H1 (cell line): ENCODE measurements around the gene PDZK1IP1. TPM values are rescaled to one million over a fixed set of nuclear protein-coding genes. Genes with fewer than 3 reads are reported as not detected.
"Not testable (repeated sequence)": the region's sequence is repeated elsewhere in the genome, so short reads cannot be mapped to it uniquely, and the experiment has no call there.

Source experiments
- CTCF ChIA-PET: fragments of 300-600 bp; sonication (Branson Sonifier 250); formaldehyde crosslinking; loops from one replicate; lab custom pipeline; 2021; ENCODE audit not compliant: partially characterized antibody; lab: Charles Lee
- POLR2A ChIA-PET: fragments of 300-600 bp; sonication (Branson Sonifier 250); formaldehyde crosslinking; loops from one replicate; lab custom pipeline; 2021; ENCODE audit warnings: inconsistent platforms; ENCODE audit not compliant: partially characterized antibody; lab: Charles Lee
- DNase-seq, 2 experiments: peaks; one replicate each; pipeline versions ENCODE4 v3.0.0 to v3.0.0-alpha.2; 2010 to 2022; ENCODE audit warnings: low spot score in 2 of 2, low read depth in 1 of 2, mixed read lengths in 1 of 2
- FAIRE-seq: peaks from 2 replicates; lab custom pipeline; 2011; peaks lifted over from hg19 to GRCh38; lab: Jason Lieb, UNC
- H2AFZ ChIP-seq: 2 replicates; pipeline ENCODE4 v1.8.1; 2012; ENCODE audit warnings: low read length, inconsistent platforms
- H2AK5ac ChIP-seq: 2 replicates; pipeline ENCODE4 v1.6.1; 2013; ENCODE audit warnings: low read depth, low read length
- H2BK120ac ChIP-seq: replicated peaks from 2 replicates; pipeline ENCODE3; 2013; ENCODE audit warnings: low read depth, low read length, inconsistent platforms
- H2BK12ac ChIP-seq: 2 replicates; pipeline ENCODE4 v1.6.1; 2013; ENCODE audit warnings: low read depth, low read length
- H2BK15ac ChIP-seq: 2 replicates; pipeline ENCODE4 v1.6.1; 2013; ENCODE audit warnings: low read length
- H2BK20ac ChIP-seq: 2 replicates; pipeline ENCODE4 v1.6.1; 2013; ENCODE audit warnings: low read length
- H2BK5ac ChIP-seq: 2 replicates; pipeline ENCODE4 v1.6.1; 2013; ENCODE audit warnings: low read depth, low read length
- H3K14ac ChIP-seq: 2 replicates; pipeline ENCODE4 v1.6.1; 2013; ENCODE audit warnings: inconsistent platforms; ENCODE audit not compliant: insufficient read length
- H3K18ac ChIP-seq: 2 replicates; pipeline ENCODE4 v1.6.1; 2013; ENCODE audit warnings: low read length; ENCODE audit errors: extremely low read depth
- H3K23ac ChIP-seq: 2 replicates; pipeline ENCODE4 v1.6.1; 2013; ENCODE audit warnings: inconsistent platforms; ENCODE audit not compliant: insufficient read length
- H3K23me2 ChIP-seq: 2 replicates; pipeline ENCODE4 v1.6.1; 2013; ENCODE audit warnings: low read depth, low read length
- H3K27ac ChIP-seq: 2 replicates; pipeline ENCODE4 v1.6.1; 2011; ENCODE audit warnings: low read depth, low read length, inconsistent platforms
- H3K27me3 ChIP-seq, 4 experiments: replicated peaks in 1 of 4; 1 replicate in 1 of 4; 2 replicates in 3 of 4; pipeline versions ENCODE4 v1.6.1 to v1.8.1; 2011 to 2013; ENCODE audit warnings: low read length in 3 of 4, mild to moderate bottlenecking in 3 of 4, inconsistent platforms in 2 of 4, mixed read lengths in 2 of 4, moderate library complexity in 1 of 4; ENCODE audit not compliant: control insufficient read depth in 3 of 4, insufficient read depth in 3 of 4; ENCODE audit errors: extremely low read depth in 1 of 4
- H3K36me3 ChIP-seq, 4 experiments: 2 replicates each; pipeline versions ENCODE4 v1.6.1 to v1.8.1; 2011 to 2013; ENCODE audit warnings: mild to moderate bottlenecking in 4 of 4, low read length in 3 of 4, moderate library complexity in 2 of 4, control low read depth in 1 of 4, inconsistent platforms in 1 of 4; ENCODE audit not compliant: insufficient read depth in 4 of 4, control insufficient read depth in 2 of 4
- H3K4ac ChIP-seq: replicated peaks from 2 replicates; pipeline ENCODE3; 2013; ENCODE audit warnings: low read length, low read depth, mixed read lengths, inconsistent platforms; ENCODE audit not compliant: insufficient read length
- H3K4me1 ChIP-seq, 4 experiments: replicated peaks in 1 of 4; 1 replicate in 1 of 4; 2 replicates in 3 of 4; pipeline versions ENCODE4 v1.6.1 to v1.8.1; 2011 to 2013; ENCODE audit warnings: low read length in 3 of 4, inconsistent platforms in 2 of 4, mixed read lengths in 1 of 4; ENCODE audit not compliant: insufficient read depth in 4 of 4, control insufficient read depth in 3 of 4
- H3K4me2 ChIP-seq, 2 experiments: 2 replicates each; pipeline versions ENCODE4 v1.6.1 to v1.8.1; 2011 to 2013; ENCODE audit warnings: low read depth in 2 of 2, low read length in 2 of 2, control low read depth in 1 of 2, inconsistent platforms in 1 of 2, mild to moderate bottlenecking in 1 of 2; ENCODE audit not compliant: insufficient read depth in 1 of 2
- H3K4me3 ChIP-seq, 4 experiments: fragments of 200-600, 300-600 bp in 1 of 4; sonication (generic), shearing (Covaris generic), sonication (Bioruptor Twin) in 1 of 4; 2 replicates each; pipeline versions ENCODE4 v1.5.1 to v1.8.1; 2011 to 2016; ENCODE audit warnings: low read length in 4 of 4, low read depth in 3 of 4, control low read depth in 2 of 4, inconsistent platforms in 2 of 4, mild to moderate bottlenecking in 2 of 4, mixed read lengths in 1 of 4, moderate library complexity in 1 of 4; ENCODE audit not compliant: insufficient read depth in 2 of 4; ENCODE audit errors: extremely low read depth in 1 of 4
- H3K56ac ChIP-seq: replicated peaks from 2 replicates; pipeline ENCODE3; 2013; ENCODE audit warnings: low read depth, mild to moderate bottlenecking, mixed read lengths, low read length, inconsistent platforms; ENCODE audit not compliant: insufficient read length
- H3K79me1 ChIP-seq: 2 replicates; pipeline ENCODE4 v1.6.1; 2013; ENCODE audit warnings: low read depth, low read length, control low read depth
- H3K79me2 ChIP-seq, 2 experiments: 2 replicates each; pipeline versions ENCODE4 v1.6.1 to v1.8.1; 2012 to 2013; ENCODE audit warnings: low read length in 2 of 2, mild to moderate bottlenecking in 2 of 2, inconsistent platforms in 1 of 2; ENCODE audit not compliant: insufficient read depth in 2 of 2, control insufficient read depth in 1 of 2
- H3K9ac ChIP-seq, 4 experiments: replicated peaks in 1 of 4; 1 replicate in 1 of 4; 2 replicates in 3 of 4; pipeline versions ENCODE4 v1.6.1 to v1.8.1; 2011 to 2013; ENCODE audit warnings: low read depth in 3 of 4, low read length in 3 of 4, control low read depth in 2 of 4, mild to moderate bottlenecking in 2 of 4, moderate library complexity in 2 of 4, inconsistent platforms in 1 of 4; ENCODE audit errors: extremely low read depth in 1 of 4
- H3K9me3 ChIP-seq, 2 experiments: 2 replicates each; pipeline versions ENCODE4 v1.6.1 to v1.8.1; 2012 to 2013; ENCODE audit warnings: mild to moderate bottlenecking in 2 of 2, moderate library complexity in 2 of 2, control low read depth in 1 of 2, inconsistent platforms in 1 of 2, low read depth in 1 of 2, low read length in 1 of 2, mixed read lengths in 1 of 2; ENCODE audit not compliant: insufficient read depth in 2 of 2
- H4K20me1 ChIP-seq, 2 experiments: replicated peaks in 1 of 2; 2 replicates each; pipeline versions ENCODE3 to v1.8.1; 2011 to 2013; ENCODE audit warnings: inconsistent platforms in 2 of 2, low read length in 2 of 2, mild to moderate bottlenecking in 1 of 2; ENCODE audit not compliant: insufficient read depth in 2 of 2, control insufficient read depth in 1 of 2
- H4K5ac ChIP-seq: 2 replicates; pipeline ENCODE4 v1.6.1; 2013; ENCODE audit warnings: low read length, low read depth, mixed read lengths, inconsistent platforms; ENCODE audit not compliant: insufficient read length
- H4K8ac ChIP-seq: 2 replicates; pipeline ENCODE4 v1.8.0; 2013; ENCODE audit warnings: mild to moderate bottlenecking, moderate library complexity, low read length, inconsistent platforms; ENCODE audit not compliant: insufficient read depth; ENCODE audit errors: extremely low read depth
- H4K91ac ChIP-seq: replicated peaks from 2 replicates; pipeline ENCODE3; 2013; ENCODE audit warnings: low read length, mixed read lengths, inconsistent platforms; ENCODE audit not compliant: insufficient read length
- WGBS, 2 experiments: shearing (Covaris generic) in 1 of 2; methylation state at CpG; one replicate each; pipeline versions ENCODE4 v1.1.6 to v1.1.7; 2013 to 2015; ENCODE audit warnings: low lambda C conversion rate in 2 of 2, mixed read lengths in 2 of 2, inconsistent platforms in 1 of 2, low coverage in 1 of 2, missing lambda C conversion rate in 1 of 2; ENCODE audit not compliant: insufficient replicate concordance in 2 of 2, insufficient coverage in 1 of 2, insufficient read length in 1 of 2; ENCODE audit errors: extremely low coverage in 1 of 2, missing lambda C conversion rate in 1 of 2; 5-methylcytosine and 5-hydroxymethylcytosine counted together
- polyA plus RNA-seq, 7 experiments: library from polyadenylated mRNA; depleted of rRNA in 3 of 7; stranded (reverse) in 5 of 7; unstranded in 2 of 7; fragments of >200 nt in 5 of 7; fragments of 200-250 nt in 2 of 7; gene quantifications; 1 replicate in 5 of 7; 2 replicates in 1 of 7; 4 replicates in 1 of 7; pipeline versions ENCODE4 v1.2.1 to v1.2.3, GENCODE V29; 2011 to 2013; ENCODE audit warnings: missing spikeins in 2 of 7, mixed read lengths in 2 of 7
- total RNA-seq: library from RNA; stranded (reverse); fragmentation: NEBNext Ultra II Directional; extraction: Animal tissue kit (Norgen Biotek cat#: 25700); gene quantifications from 2 replicates; pipeline ENCODE4 v1.2.1, GENCODE V29; 2021

Gene PDZK1IP1
- total and polyA plus RNA-seq, 2 of the 8 experiments (the other 6 are each of a cell fraction or from before 2014, with no cell fraction given) = 0.17 TPM; not detected in 1

- H3K4ac ChIP-seq, H3K36me3 ChIP-seq, H3K18ac ChIP-seq, H4K91ac ChIP-seq, H3K23me2 ChIP-seq, H2AFZ ChIP-seq, H3K27ac ChIP-seq, H3K4me2 ChIP-seq, H3K79me2 ChIP-seq, H2BK15ac ChIP-seq, H4K5ac ChIP-seq, H2BK120ac ChIP-seq, H3K79me1 ChIP-seq, H3K9ac ChIP-seq, H4K8ac ChIP-seq, H3K56ac ChIP-seq, H4K20me1 ChIP-seq, H3K4me3 ChIP-seq, FAIRE-seq, POLR2A ChIA-PET, H3K9me3 ChIP-seq, H3K14ac ChIP-seq, H2AK5ac ChIP-seq, H3K23ac ChIP-seq, H2BK5ac ChIP-seq, H2BK20ac ChIP-seq, DNase-seq, H2BK12ac ChIP-seq: not testable (repeated sequence)
- 92% methylated on average over 9 of the region's 9 CpGs; no CpG with 5 or more reads in 1 of the 2 experiments for WGBS, 2 experiments
- H3K27me3 ChIP-seq = peaks cover 0 to 22% (median 16%) of the 10 kb centered on the region in 4 experiments; a peak in 3 of 7 replicates
- H3K4me1 ChIP-seq = peaks cover 5 to 16% (median 9%) of the 10 kb centered on the region in 4 experiments
- CTCF ChIA-PET = interaction anchor here (0.8 to 14.2 kb wide), 11 partner anchors 8 to 254 kb away, joined by 3 to 207 read pairs (median 5); no protein-coding TSS in a partner anchor
Observed at GRCh38 chr1:47195981-47196380, 6.1 kb upstream of the PDZK1IP1 start.
